BLaER1 treated with 17β-estradiol and CSF1 and Interleukin-3, amounts not matched to agents 10 nM and 100 nM (cell line): Measurements from ENCODE around the gene PYGO2.
A peak's percentile ranks its signal among the peaks of the same experiment; 100 is the strongest.
"Not testable (repeated sequence)": the region's sequence is repeated elsewhere in the genome, so short reads cannot be mapped to it uniquely, and the experiment has no call there.

Experiments used
- H3K27ac ChIP-seq, 11 experiments: shearing (Covaris generic); formaldehyde crosslinking; 2 replicates each; pipeline ENCODE4 v1.8.1; 2022
- H3K27me3 ChIP-seq, 11 experiments: shearing (Covaris generic); formaldehyde crosslinking; 2 replicates each; pipeline ENCODE4 v1.8.1; 2022
- H3K36me3 ChIP-seq, 11 experiments: shearing (Covaris generic); formaldehyde crosslinking; 2 replicates each; pipeline ENCODE4 v1.8.1; 2022
- H3K4me1 ChIP-seq, 10 experiments: shearing (Covaris generic); formaldehyde crosslinking; 2 replicates each; pipeline ENCODE4 v1.8.1; 2022
- H3K4me2 ChIP-seq, 11 experiments: shearing (Covaris generic); formaldehyde crosslinking; 2 replicates each; pipeline ENCODE4 v1.8.1; 2022
- H3K4me3 ChIP-seq, 10 experiments: shearing (Covaris generic); formaldehyde crosslinking; 2 replicates each; pipeline ENCODE4 v1.8.1; 2022
- H3K9ac ChIP-seq, 11 experiments: shearing (Covaris generic); formaldehyde crosslinking; 2 replicates each; pipeline ENCODE4 v1.8.1; 2022
- H3K9me3 ChIP-seq, 11 experiments: shearing (Covaris generic); formaldehyde crosslinking; replicated peaks in 1 of 11; 2 replicates each; pipeline ENCODE4 v1.8.1; 2022
- H4K20me1 ChIP-seq, 11 experiments: shearing (Covaris generic); formaldehyde crosslinking; 2 replicates each; pipeline ENCODE4 v1.8.1; 2022
- Cebpa-rat ChIP-seq, 11 experiments: shearing (Covaris generic); IDR thresholded peaks; 2 replicates each; pipeline ENCODE4 v1.8.1; 2022

The PYGO2 gene

GRCh38 chr1:154989195-154989860 is 27.7 kb upstream of the PYGO2 start:
- Histone ChIP-seq H4K20me1 (peaks cover 0 to 52% (median 39%) of the 10 kb centered on the region in 11 experiments; a peak in 18 of 22 replicates), H3K36me3 (peaks cover 49 to 78% (median 59%) of the 10 kb centered on the region in 11 experiments), H3K4me1 (peaks cover 34 to 68% (median 52%) of the 10 kb centered on the region in 10 experiments), H3K4me3 (no peak overlapping the region), H3K27ac (no peak overlapping the region), H3K27me3 (no peaks in the 10 kb centered on the region), H3K9ac (peak overlapping the region in 5 of 11 experiments; percentile 10 to 60 (median 39); a peak in 7 of 22 replicates), H3K4me2 (peak overlapping the region in 2 of 11 experiments; percentile 7 to 19; a peak in 3 of 22 replicates), H3K9me3 (no peaks in the 10 kb centered on the region)
- TF ChIP-seq Cebpa-rat (IDR thresholded peaks at IDR 0.05) = no peak

- no peak overlapping the region for H3K27ac ChIP-seq
- no peaks in the 10 kb centered on the region for H3K9me3 ChIP-seq
- peaks cover 49 to 78% (median 59%) of the 10 kb centered on the region in 11 experiments for H3K36me3 ChIP-seq
- no peak overlapping the region for H3K4me3 ChIP-seq
- peaks cover 32 to 65% (median 48%) of the 10 kb centered on the region in 10 experiments for H3K4me1 ChIP-seq
- H4K20me1 ChIP-seq = peaks cover 0 to 52% (median 39%) of the 10 kb centered on the region in 11 experiments; a peak in 18 of 22 replicates
- H3K4me2 ChIP-seq = peak overlapping the region in 3 of 11 experiments; percentile 1 to 29 (median 19); a peak in 3 of 22 replicates
- no peaks in the 10 kb centered on the region for H3K27me3 ChIP-seq
- TF ChIP-seq Cebpa-rat (IDR thresholded peaks at IDR 0.05) = no peak
- peak overlapping the region in 5 of 11 experiments; percentile 3 to 60 (median 10); a peak in 9 of 22 replicates for H3K9ac ChIP-seq
Observed at GRCh38 chr1:154988058-154988954, 26.7 kb upstream of the PYGO2 start.

- no peaks in the 10 kb centered on the region for H3K27me3 ChIP-seq
- no peak overlapping the region; a peak in 1 of 22 replicates for H3K9ac ChIP-seq
- H4K20me1 ChIP-seq = peaks cover 0 to 44% (median 37%) of the 10 kb centered on the region in 11 experiments; a peak in 18 of 22 replicates
- no peaks in the 10 kb centered on the region for H3K9me3 ChIP-seq
- no peak for TF ChIP-seq Cebpa-rat (IDR thresholded peaks at IDR 0.05)
- H3K4me1 ChIP-seq = peaks cover 29 to 59% (median 43%) of the 10 kb centered on the region in 10 experiments
- H3K4me2 ChIP-seq = peak overlapping the region in 1 of 11 experiments; percentile 19; a peak in 1 of 22 replicates
- H3K36me3 ChIP-seq = peaks cover 49 to 74% (median 59%) of the 10 kb centered on the region in 11 experiments
- H3K27ac ChIP-seq = no peak overlapping the region
- H3K4me3 ChIP-seq = no peak overlapping the region
Observed at GRCh38 chr1:154987326-154987725, 25.7 kb upstream of the PYGO2 start.

GRCh38 chr1:154986736-154987135 is 25.2 kb upstream of the PYGO2 start:
- not testable (repeated sequence) for H3K4me2 ChIP-seq, H3K27me3 ChIP-seq, H3K9me3 ChIP-seq, H3K27ac ChIP-seq, H3K4me3 ChIP-seq
- H3K36me3 ChIP-seq = peaks cover 49 to 70% (median 58%) of the 10 kb centered on the region in 11 experiments
- H3K4me1 ChIP-seq = peaks cover 32 to 64% (median 48%) of the 10 kb centered on the region in 10 experiments
- H4K20me1 ChIP-seq = peaks cover 0 to 44% (median 37%) of the 10 kb centered on the region in 11 experiments; a peak in 18 of 22 replicates
- peak overlapping the region in 3 of 11 experiments; percentile 11 to 27 (median 13); a peak in 2 of 22 replicates for H3K9ac ChIP-seq

GRCh38 chr1:154983776-154984466 is 22.3 kb upstream of the PYGO2 start:
- Histone ChIP-seq H4K20me1 (peaks cover 0 to 28% (median 21%) of the 10 kb centered on the region in 11 experiments; a peak in 16 of 22 replicates), H3K4me2 (peak overlapping the region; percentile 88 to 100 (median 97)), H3K4me3 (peak overlapping the region; percentile 73 to 91 (median 84)), H3K27ac (peak overlapping the region; percentile 49 to 84 (median 80); a peak in 21 of 22 replicates), H3K9ac (peak overlapping the region; percentile 76 to 91 (median 87)), H3K9me3 (no peaks in the 10 kb centered on the region), H3K4me1 (peaks cover 32 to 59% (median 44%) of the 10 kb centered on the region in 10 experiments), H3K27me3 (no peaks in the 10 kb centered on the region), H3K36me3 (peaks cover 23 to 71% (median 57%) of the 10 kb centered on the region in 11 experiments)
- no peak for TF ChIP-seq Cebpa-rat (IDR thresholded peaks at IDR 0.05)

GRCh38 chr1:154982897-154983648 is 21.5 kb upstream of the PYGO2 start, which contains the start of gene FLAD1:
Gene FLAD1, plus strand, starts transcription at chr1:154983344. Its CDS starts 351 bp downstream, at chr1:154983695.
- H4K20me1 ChIP-seq = peaks cover 0 to 19% (median 12%) of the 10 kb centered on the region in 11 experiments; a peak in 14 of 22 replicates
- H3K4me1 ChIP-seq = peaks cover 34 to 55% (median 42%) of the 10 kb centered on the region in 10 experiments
- H3K36me3 ChIP-seq = peaks cover 14 to 70% (median 54%) of the 10 kb centered on the region in 11 experiments
- peak within 1 kb of the TSS; percentile 49 to 84 (median 80); a peak in 21 of 22 replicates for H3K27ac ChIP-seq
- H3K9ac ChIP-seq = peak within 1 kb of the TSS; percentile 76 to 91 (median 87)
- H3K4me3 ChIP-seq = peak within 1 kb of the TSS; percentile 73 to 91 (median 84)
- H3K9me3 ChIP-seq = no peaks in the 10 kb centered on the region
- H3K4me2 ChIP-seq = peak within 1 kb of the TSS; percentile 88 to 100 (median 97)
- no peaks in the 10 kb centered on the region for H3K27me3 ChIP-seq
- TF ChIP-seq Cebpa-rat (IDR thresholded peaks at IDR 0.05) = no peak

GRCh38 chr1:154982341-154982740 is 20.8 kb upstream of the PYGO2 start:
- Histone ChIP-seq H3K27ac (peak overlapping the region in 9 of 11 experiments; percentile 43 to 82 (median 72); a peak in 16 of 22 replicates), H3K9me3 (no peaks in the 10 kb centered on the region), H4K20me1 (peaks cover 0 to 12% (median 5%) of the 10 kb centered on the region in 11 experiments; a peak in 12 of 22 replicates), H3K4me2 (peak overlapping the region; percentile 73 to 97 (median 86)), H3K36me3 (peaks cover 7 to 70% (median 49%) of the 10 kb centered on the region in 11 experiments), H3K4me3 (peak overlapping the region; percentile 73 to 91 (median 84)), H3K27me3 (no peaks in the 10 kb centered on the region), H3K4me1 (peaks cover 33 to 56% (median 43%) of the 10 kb centered on the region in 10 experiments), H3K9ac (peak overlapping the region; percentile 43 to 91 (median 78); a peak in 21 of 22 replicates)
- no peak for TF ChIP-seq Cebpa-rat (IDR thresholded peaks at IDR 0.05)
